ENCODE measurements around the gene SPINT2. TPM values are rescaled to one million over a fixed set of nuclear protein-coding genes. Genes with fewer than 3 reads are reported as not detected.

Gene SPINT2
- total and polyA plus RNA-seq, 4 donors, result 7.0 to 43.0 (median 10.7) TPM

GRCh38 chr19:38315657-38316476 is 51.5 kb downstream of the SPINT2 start, which contains the start of gene YIF1B:
Gene YIF1B, minus strand, starts transcription at chr19:38315947. Its CDS starts 30 bp downstream, at chr19:38315917.
- peak within 1 kb of the TSS; percentile 62 to 69 for H3K9ac ChIP-seq (ENCODE audit: low read depth in 1 of 2, low read length in 2 of 2)
- H3K27me3 ChIP-seq (ENCODE audit: control insufficient read depth in 4 of 4, insufficient read depth in 4 of 4, low read length in 3 of 4), result no peaks in the 10 kb centered on the region
- peak; percentile 95 for DNase-seq (ENCODE audit: low spot score)
- TF ChIP-seq RAD21 (IDR thresholded peaks at IDR 0.05) (no peak), CTCF (IDR thresholded peaks at IDR 0.05; ENCODE audit: low read depth, low read length, missing input control) (no peak), YY1 (IDR thresholded peaks at IDR 0.05) (peak; percentile 29), ATF3 (IDR thresholded peaks at IDR 0.05) (no peak), NR2F2 (IDR thresholded peaks at IDR 0.05) (peak; percentile 88), TAF1 (conservative IDR thresholded peaks at IDR 0.05) (no peak), ZBTB33 (IDR thresholded peaks at IDR 0.05) (no peak), EGR1 (IDR thresholded peaks at IDR 0.05; ENCODE audit: low read depth in 2 of 2) (peak; percentile 28 to 70), FOXA1 (IDR thresholded peaks at IDR 0.05) (no peak), JUND (IDR thresholded peaks at IDR 0.05) (no peak), HNF4G (IDR thresholded peaks at IDR 0.05) (no peak), REST (IDR thresholded peaks at IDR 0.05) (peak; percentile 13), MAX (IDR thresholded peaks at IDR 0.05) (no peak), RXRA (IDR thresholded peaks at IDR 0.05) (peak; percentile 19 to 28), SP1 (IDR thresholded peaks at IDR 0.05) (peak; percentile 73)
- H3K36me3 ChIP-seq (ENCODE audit: control insufficient read depth in 4 of 4, insufficient read depth in 3 of 4, low read depth in 1 of 4, low read length in 3 of 4), result no peaks in the 10 kb centered on the region
- 1% methylated on average over 64 of the region's 64 CpGs for WGBS
- H3K4me1 ChIP-seq (ENCODE audit: control insufficient read depth in 4 of 4, insufficient read depth in 4 of 4, low read length in 3 of 4), result peaks cover 0 to 21% (median 12%) of the 10 kb centered on the region in 4 donors
- peak within 1 kb of the TSS; percentile 65 to 81 (median 66) for H3K4me3 ChIP-seq (ENCODE audit: low read depth in 1 of 3, low read length in 3 of 3)
- H3K9me3 ChIP-seq (ENCODE audit: control insufficient read depth in 4 of 4, low read length in 3 of 4), result no peaks in the 10 kb centered on the region
- H3K27ac ChIP-seq (ENCODE audit: low read depth in 1 of 2, low read length in 2 of 2), result peak within 1 kb of the TSS; percentile 82 to 83
